Muscle of back (tissue), 10 donors: ENCODE measurements around the gene AIDA. TPM values are rescaled to one million over a fixed set of nuclear protein-coding genes. Genes with fewer than 3 reads are reported as not detected.

Experiments used
- polyA plus RNA-seq, 10 donors: library from polyadenylated mRNA; unstranded; fragments of 120-200 nt; gene quantifications; one replicate each; pipeline ENCODE4 v1.2.1, GENCODE V29; 2013; ENCODE audit not compliant: insufficient read length in 10 of 10

The AIDA gene
- polyA plus RNA-seq, 10 donors: 58.6 to 72.0 (median 64.0) TPM

Other genes starting within 250 kb of the AIDA start
- gene HHIPL2, start 164.4 kb downstream of the AIDA start, polyA plus RNA-seq: under 1 TPM in 9 of 10 donors, not detected in 1; 0.08 to 0.89 (median 0.20) TPM
- gene TAF1A, start 122.6 kb downstream of the AIDA start, polyA plus RNA-seq: 10 to 100 TPM in 5 of 10 donors, 1 to 10 TPM in 5; 8.4 to 11.6 (median 10.0) TPM
- gene MIA3, start 94.4 kb downstream of the AIDA start, polyA plus RNA-seq: 10 to 100 TPM; 39.6 to 69.4 (median 51.6) TPM
- gene BROX, start 73 bp upstream of the AIDA start, polyA plus RNA-seq: 10 to 100 TPM; 18.2 to 30.5 (median 24.4) TPM
- gene FAM177B, start 24.7 kb upstream of the AIDA start, polyA plus RNA-seq: under 1 TPM in 8 of 10 donors, not detected in 2; 0.12 to 0.62 (median 0.25) TPM
- gene DISP1, start 102.5 kb upstream of the AIDA start, polyA plus RNA-seq: 10 to 100 TPM in 2 of 10 donors, 1 to 10 TPM in 8; 6.4 to 11.8 (median 9.1) TPM